Left cardiac atrium (tissue), 4 donors: ENCODE data around the gene VAV2. TPM values are rescaled to one million over a fixed set of nuclear protein-coding genes. Genes with fewer than 3 reads are reported as not detected.

Experiments used
- ATAC-seq, 2 donors: fragments of 200-7000 bp; cut with Tn5 transposase; one replicate each; pipeline ENCODE4 v1.9.1; 2020; ENCODE audit warnings: mild to moderate bottlenecking in 2 of 2, moderate library complexity in 2 of 2
- DNase-seq: peaks from one replicate; pipeline ENCODE4 v3.0.0-alpha.2; 2020
- intact Hi-C, 2 donors: fragments of 100-400 bp; cut with DNase I; formaldehyde crosslinking; loops; one replicate each; pipeline versions ENCODE4 v1.14.1 to v1.15.1; 2022 to 2023
- total RNA-seq, 2 donors: library from RNA; stranded (reverse); fragmentation: NEBNext Ultra II Directional; extraction: Animal tissue kit (Norgen Biotek cat#: 25700); gene quantifications; one replicate each; pipeline ENCODE4 v1.2.1, GENCODE V29; 2021
- donor health status: DM: no; HTN: yes; CAD: no.
- donor health status: DM: no; HTN: yes; CAD: no; lungs with severe emphysema.
- donor health status: DM: yes; HTN: yes; CAD: no.
- donor health status: Dilated cardiomyopathy.

Gene VAV2
- total RNA-seq, 2 donors from 2014 or later = 8.3 to 9.6 TPM

DNA sequence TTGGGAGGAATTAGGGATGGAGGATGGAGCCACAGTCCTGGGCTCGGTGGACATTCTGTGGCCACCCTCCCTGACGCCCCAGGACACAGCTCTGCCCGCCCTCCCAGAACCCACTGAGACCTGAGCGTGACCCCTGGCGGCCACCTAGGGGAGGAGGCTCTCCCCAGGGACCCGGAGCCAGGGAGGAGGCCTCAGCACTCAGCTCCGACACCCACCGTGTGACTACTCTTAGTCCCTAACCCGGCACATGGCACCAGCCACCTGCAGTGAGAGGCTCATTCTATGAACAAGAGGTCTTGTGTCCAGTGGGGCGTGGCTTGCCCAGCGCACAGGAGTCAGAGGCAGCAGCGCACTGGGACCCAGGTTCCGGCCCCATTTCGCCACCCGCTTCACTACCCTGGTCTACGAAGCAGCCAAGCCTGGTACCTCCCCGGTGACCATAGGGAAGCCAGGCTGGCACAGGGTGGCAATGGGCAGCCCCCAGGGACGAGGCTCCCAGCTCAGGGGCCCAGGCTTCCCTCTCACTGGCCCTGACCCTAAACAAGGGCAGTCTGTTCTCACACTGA lies 264.2 kb downstream of the VAV2 start:
- DNase-seq (no peak), ATAC-seq (no peak)
- intact Hi-C loops = loop anchor here (2.0 to 5.0 kb wide), 3 partner anchors 141 to 196 kb away; partner anchors contain the start of gene ADAMTSL2 (in 1 of the 2)

DNA sequence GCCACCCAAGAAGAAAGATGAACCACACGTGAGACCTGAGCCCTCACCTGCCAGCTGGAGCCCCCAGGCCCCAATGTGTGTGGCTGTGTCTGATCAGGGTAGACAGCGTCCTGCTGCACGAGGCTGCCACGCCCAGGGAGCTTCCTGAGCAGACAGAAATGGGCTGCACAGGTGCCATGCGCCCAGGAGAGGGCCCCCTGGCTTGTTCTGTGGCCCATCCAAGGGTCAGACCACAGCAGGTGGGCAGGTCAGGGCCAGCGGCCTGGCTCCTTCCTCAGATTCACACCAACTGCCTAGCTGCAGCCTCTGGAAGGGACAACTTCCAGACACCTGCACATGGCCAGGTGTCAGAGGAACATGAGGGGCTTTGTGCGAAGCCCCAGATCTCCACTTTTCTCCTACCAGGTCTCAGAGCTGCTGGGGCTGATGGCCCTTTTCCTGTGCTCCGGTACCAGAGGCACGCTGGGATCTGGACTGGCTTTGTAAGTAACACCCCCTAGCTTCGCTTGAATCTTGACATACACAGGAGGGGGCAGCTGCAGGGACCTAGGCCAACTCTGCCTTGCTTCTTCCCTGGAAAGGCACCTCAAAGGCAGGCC lies 264.7 kb downstream of the VAV2 start:
- no peak for ATAC-seq
- no peak for DNase-seq

DNA sequence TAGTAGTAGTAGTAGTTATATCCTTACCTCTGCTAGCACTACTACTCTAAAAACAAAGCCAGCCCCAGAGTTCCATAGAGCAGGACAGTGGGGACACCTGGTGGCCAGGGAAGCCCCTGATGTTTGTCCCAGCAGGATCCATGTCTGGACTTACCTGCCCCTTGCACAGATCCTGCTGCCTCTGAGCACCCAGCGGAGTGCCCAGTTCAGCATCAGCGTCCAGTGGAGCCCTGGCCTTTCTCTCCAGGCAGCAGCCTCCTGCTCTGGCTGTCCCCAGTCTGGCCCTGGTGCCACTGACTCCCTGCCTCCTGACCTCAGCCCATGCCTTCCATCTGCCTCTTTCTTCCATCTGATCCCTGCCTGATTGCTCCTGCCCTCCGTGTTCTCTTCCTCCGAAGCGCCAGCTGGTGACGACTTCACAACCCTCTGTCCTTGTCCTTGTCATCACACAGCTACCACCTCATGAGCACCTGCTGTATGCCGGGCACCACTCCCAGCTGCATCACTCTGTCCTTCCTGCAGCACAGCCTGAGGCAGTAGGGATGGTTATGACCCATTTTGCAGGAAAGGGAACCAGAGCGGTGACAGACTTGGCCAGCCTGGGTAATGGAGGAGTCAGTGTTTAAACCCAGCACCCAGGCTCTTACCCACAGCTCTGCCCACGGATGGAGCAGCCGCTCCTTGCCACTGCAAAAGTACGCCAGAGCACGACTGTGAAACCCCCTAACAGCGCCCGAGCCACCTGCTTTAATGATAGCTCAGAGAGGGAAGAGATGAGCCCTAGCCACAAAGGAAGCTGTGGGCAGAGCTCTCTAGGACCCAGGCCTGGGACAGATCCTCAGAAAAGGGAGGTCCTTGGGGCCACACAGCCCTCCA lies 265.5 kb downstream of the VAV2 start:
- ATAC-seq (peak; percentile 70 to 72), DNase-seq (peak; percentile 58)
- intact Hi-C loops = loop anchor here (2.0 to 5.0 kb wide), 3 partner anchors 139 to 194 kb away; partner anchors contain the start of gene ADAMTSL2 (in 1 of the 2)

More for the DNA sequence above, 264.7 kb downstream of the VAV2 start:
- intact Hi-C loops = loop anchor here (2.0 to 5.0 kb wide), 3 partner anchors 140 to 195 kb away; partner anchors contain the start of gene ADAMTSL2 (in 1 of the 2)

DNA sequence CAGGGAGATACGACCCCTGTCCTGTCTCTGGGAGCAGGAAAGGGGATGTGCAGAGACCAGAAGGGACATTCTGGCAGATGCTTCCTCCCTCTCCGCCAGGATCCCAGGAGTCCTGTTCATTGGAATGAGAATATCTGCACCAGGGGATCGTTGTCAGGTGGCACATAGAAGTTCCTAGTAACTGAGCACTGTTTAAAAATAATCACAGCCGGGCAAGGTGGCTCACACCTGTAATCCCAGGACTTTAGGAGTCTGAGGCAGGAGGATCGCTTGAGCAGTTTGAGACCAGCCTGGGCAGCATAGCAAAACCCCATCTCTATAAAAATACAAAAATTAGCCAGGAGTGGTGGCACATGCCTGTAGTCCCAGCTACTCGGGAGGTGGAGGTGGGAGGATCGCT lies 266.2 kb downstream of the VAV2 start:
- no peak for ATAC-seq
- intact Hi-C loops = loop anchor here (2.0 to 5.0 kb wide), 3 partner anchors 139 to 194 kb away; partner anchors contain the start of gene ADAMTSL2 (in 1 of the 2)
- DNase-seq = no peak

DNA sequence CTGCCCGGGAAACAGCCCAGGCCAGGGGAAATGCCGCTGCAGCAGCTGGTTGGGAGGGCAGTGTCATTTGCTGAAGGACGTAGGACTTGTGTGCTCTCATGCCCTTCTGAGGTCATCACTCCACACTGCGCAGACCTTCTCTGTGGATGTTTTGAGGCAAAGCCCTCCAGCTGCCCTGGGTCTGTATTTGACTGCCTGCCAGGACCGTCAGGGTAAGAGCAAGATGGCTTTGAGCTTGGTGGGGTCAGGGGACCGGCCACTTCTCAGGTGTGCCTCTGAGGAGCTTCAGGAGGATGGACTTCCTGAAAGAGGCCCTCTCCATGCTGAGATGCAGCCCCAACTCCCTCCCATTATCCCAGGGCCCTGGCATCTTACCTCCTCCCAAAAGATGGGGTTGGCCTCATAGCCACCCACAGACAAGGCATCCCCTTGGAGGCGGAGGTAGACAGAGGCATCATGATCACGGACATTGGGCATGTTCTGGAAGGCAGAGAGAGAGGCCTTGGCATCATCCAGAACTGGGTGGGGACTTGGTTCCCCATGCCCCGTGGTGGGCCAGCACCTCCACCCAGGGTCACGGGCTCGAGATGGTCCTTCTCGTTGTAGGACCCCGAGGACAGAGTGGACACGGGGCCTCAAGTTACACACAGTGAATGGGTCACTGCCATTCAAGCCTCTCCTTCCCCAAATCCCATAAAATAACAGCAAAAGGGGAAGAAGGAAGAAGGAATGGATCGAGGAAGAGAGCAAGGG lies 273.4 kb downstream of the VAV2 start:
- intact Hi-C loops = no loop called here
- DNase-seq (no peak), ATAC-seq (no peak)

DNA sequence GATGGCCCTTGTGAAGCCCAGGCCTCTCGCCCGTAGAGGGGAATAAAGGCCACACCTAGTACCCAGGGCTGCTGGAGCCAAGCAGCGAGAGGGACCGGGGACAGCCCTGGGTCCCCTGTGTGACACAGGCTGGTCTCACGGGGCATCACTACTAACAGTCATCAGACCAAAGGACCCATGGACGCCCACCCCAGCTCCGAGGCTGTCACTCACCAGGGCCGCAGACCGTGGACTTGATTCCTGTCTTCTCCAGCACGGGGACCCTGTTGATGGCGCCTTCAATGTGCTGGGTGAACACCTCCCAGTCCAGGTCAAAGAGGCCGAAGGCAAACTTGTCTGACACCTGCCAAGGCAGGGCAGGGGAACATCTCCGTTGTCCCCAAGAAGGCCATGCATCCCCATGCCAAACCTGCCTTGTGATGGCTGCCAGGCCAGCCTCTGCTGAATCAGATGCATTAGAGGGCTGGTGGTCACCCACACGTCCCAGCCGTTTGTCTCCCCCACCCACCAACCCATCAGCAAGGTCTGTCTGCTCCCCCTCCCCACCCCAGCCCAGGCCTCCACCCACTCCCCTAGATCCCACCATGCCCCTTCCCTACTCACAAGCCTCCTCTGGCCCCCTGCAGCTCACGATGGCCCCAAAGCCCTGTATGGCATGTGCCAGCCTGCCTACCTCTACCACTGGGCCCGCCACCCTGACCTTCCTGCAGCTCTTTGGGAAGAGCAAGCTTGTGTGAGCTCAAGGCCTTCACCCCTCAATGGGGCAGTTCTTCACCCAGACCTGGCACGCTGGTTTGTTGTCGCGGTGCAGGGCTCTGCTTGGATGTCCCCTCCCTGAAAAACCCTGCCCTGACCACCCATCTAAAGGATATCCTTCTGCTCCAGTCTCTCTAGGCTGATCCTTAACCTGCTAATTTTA lies 274.8 kb downstream of the VAV2 start:
- no peak for ATAC-seq
- intact Hi-C loops = no loop called here
- DNase-seq = no peak

DNA sequence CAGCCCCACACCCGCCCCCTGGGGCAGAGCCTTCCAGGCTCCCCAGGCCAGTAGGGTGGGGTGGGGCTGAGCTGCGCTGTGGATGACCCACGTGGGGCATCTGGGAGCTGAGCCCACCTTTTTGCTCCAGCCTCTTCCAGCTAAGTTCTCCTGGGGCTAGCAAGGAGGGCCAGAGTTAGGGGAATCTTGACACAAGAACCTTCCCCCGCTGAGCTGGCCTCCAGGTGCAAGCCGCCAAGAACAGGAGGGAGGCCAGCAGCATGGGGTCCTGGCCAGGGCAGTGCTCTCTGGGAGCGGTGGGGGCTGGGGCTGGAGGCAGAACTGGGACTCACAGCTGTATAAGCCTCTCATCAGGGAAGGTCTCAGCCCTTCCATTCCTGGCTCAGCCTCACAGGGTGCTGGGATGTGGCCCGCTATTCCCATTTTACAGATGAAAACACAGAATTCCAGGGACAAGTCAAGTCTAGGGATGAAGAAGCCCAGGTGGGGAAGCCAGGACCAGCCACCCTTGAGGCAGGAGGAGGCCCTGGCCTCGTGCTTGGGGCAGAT lies 275.5 kb downstream of the VAV2 start:
- ATAC-seq = peak; percentile 18 to 25
- peak; percentile 57 for DNase-seq
- intact Hi-C loops = no loop called here

DNA sequence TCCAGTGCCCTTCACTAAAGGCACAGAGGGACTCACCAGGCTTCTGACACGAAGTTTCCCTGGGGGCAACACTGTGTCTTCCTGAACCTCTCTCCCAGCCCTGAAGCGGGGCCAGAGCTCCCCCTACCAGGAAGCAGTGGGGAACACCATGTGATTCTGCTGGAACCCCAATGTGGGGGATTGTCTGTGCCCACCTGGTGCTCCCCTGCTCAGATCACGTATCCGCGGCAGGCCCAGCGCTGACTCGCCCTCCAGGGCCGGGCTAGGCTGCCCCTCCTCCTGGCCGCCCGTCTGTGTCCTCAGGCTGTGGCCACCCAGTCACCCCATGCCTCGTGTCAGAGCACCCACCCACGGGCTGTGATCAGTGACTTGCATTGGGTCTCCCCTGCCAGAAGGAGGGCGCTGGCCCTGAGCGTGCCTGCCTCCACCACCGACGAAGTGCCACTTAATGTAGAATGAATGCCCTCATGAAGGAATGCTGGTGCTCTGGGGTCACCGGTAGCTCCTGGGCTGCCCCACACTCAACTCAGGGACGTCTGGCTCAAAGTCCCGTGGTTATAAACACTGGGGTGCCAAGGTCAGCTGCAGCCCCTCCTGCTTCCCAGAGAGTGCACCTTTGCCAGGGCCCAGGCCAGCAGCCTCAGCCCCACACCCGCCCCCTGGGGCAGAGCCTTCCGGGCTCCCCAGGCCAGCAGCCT lies 276.1 kb downstream of the VAV2 start:
- DNase-seq = peak; percentile 32
- intact Hi-C loops = no loop called here
- ATAC-seq = peak; percentile 2 to 25

DNA sequence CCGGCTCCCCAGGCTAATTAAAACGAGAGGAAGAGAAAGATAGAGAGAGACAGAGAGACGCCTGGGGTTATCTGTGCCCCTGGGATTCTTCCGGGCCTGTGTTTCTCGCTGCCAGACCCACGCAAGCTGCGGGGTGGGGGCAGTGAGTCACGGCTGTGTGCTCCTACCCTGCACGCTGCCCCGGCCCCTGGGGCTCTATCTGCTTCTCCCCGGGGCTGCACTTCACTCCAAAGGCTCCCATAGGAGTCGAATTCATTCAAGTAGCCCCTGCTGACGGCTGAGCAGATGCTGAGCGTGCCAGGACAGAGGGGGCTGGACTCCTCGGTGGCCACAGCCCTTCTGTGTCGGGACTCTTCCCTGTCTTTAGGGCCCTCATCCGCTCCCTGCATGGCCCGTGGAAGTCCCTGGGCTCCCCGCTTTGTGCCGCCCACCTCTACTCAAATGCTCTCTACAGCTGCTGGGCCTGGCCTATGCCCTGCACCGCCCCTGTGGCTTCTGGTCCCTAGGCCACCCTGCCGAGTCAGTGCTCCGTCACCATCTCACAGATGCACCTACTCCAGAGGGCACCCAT lies 276.7 kb downstream of the VAV2 start:
- intact Hi-C loops = no loop called here
- DNase-seq (peak; percentile 74), ATAC-seq (peak; percentile 45 to 49)

DNA sequence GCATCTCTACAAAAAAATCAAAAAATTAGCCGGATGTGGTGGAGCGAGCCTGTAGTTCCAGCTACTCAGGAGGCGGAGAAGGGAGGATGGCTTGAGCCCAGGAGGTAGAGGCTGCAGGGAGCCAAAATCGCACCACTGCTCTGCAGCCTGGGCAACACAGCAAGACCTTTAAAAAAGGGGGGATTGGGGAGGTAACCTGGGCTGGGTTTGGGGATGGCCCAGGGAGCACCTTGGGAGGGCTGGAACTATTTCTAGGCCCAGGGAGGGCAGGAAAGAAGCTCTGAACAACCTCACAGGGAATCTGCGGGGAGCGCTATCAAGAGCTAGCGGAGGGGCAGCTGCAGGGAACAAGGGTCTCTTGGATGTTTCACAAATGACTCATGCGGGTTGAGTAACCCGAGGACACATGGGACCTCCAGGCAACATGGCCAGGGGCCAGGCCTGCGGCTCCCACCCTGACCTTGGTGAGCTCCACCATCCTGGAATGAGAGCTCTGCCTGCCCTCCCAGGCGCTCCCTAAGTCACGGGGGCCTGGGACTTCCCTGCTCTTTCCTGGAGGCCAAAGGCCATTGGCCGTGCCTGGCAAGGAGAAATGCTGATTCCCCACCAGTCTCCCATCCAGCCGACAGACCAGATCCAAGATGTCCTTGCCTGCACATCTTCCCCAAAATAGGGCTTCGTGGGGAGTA lies 277.4 kb downstream of the VAV2 start:
- intact Hi-C loops = no loop called here
- ATAC-seq = peak; percentile 61 to 69

DNA sequence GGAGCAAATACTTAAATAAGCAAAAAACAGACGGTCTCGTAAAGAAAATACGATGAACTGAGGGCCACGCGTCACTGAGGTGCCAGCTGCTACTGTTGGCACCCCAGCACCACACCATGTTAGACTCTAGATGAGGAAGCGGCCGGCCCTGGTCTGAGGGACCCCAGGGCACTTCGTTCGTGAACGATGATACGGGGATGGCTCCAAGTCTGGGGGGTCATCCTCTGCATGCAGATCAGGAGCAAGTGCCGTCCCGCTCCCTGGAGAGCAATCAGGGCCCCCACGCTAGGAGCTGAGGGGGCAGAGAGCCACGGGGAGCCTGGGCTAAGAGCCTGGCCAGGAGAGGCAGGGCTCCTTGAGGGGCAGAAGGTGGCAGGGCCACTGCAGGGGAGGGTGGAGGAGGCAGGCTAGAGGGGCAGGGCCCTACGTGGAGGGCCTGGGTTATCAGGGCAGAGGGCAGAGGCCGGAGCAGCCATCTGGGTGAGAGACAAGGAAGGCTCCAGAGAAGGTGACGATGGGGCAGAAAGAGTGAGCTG lies 278.1 kb downstream of the VAV2 start:
- DNase-seq (no peak), ATAC-seq (no peak)
- intact Hi-C loops = no loop called here

More for the DNA sequence above, 277.4 kb downstream of the VAV2 start:
- DNase-seq = peak; percentile 72

DNA sequence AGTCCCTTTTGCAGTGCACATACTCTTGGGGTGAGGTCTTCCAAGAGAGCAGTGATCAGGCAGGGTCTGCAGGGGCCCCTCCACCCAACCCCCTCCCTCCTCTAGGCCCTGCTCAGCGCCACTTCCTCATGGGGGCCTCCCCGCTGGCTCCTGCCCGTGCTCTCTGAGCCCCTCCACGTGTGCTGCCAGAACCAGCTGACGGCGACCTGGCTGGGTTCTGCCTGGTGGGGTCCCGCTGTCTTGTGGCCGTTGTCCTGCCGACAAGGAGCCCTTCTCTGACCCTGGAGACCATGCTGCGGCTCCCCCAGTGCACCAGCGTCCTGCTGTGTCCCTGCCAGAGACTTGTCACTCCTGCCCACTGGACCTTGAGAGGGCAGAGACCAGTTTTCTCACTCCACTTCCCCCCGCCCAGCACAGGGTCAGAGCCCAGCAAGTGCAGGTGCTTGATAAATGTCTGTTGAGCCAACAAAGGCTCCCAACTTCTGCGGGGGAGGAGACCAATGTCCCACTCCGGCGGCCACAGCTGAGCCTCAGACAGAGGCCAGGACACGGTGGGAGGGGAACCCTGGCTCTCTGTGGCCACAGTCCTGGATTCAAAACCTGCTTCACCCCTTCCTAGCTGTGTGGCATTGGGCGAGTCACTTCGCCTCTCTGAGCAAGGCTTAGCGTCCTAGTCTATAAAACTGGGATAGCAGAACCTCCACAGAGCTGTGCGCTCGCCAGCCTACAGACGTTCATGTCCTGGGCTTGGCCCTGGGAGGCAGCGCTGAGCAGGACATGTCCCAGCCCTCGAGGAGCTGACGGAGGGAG lies 278.8 kb downstream of the VAV2 start:
- no peak for ATAC-seq
- DNase-seq = no peak
- intact Hi-C loops = no loop called here

DNA sequence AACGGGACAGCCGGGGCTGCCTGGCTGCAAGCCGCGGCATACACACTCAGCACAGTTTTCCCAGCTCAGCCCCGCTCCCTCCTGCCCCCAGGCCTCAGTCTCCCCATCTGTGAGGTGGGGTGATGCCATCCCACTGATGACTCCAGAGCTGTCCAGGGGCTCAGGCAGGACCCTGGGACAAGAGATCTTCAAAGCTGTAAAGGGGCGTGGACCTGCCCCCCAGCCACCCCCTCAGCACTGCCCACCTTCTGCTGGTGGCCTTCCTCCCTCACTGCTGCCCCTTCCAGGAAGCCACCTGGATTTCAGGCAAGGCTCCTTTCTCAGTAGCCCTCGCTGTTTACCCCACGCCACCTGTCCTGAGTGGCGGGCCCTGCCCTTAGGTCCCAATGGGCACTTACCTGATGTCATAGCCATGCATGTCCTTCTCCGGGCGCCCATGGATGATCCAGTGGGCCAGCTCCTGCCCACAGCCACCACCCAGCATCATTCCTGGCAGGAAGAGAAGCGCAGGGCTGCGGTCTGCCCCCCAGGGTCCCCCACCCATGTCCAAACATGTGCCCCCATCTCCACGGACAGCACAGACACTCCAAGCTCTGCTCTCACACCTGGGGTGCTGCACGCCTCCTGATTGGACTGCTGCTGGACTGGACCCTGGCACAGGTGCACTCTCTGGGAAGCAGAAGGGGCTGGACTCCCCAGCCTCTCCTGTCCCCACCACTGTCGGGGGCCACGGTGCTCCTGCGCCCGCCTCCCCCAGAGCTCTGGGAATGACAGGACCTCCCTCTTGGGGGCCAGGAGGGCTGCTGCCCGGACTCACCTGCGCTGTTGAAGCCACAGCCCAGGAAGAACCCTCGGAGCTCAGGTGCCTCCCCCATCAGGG lies 279.7 kb downstream of the VAV2 start:
- DNase-seq = no peak
- no peak for ATAC-seq
- intact Hi-C loops = no loop called here
